ENCODE measurements around the gene PPFIA4.

The PPFIA4 gene

DNA sequence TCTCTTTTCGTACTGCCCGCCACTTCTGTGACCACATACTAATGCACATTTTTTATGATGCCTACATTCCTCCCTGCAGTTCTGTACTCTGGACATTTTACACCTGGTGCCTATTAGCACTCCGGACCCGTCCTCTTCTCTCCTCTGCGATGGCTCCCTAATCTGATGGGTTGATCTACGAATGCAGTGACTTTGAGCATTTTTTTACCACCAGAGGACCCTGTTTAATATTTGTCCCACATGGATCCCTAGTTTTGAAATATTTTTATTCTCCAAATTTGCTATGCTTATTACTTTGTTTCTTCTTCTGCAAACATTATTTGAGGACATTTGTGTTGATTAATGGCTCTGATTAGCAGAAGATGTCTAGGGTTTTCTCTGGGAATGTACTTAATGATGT lies 5.2 kb downstream of the PPFIA4 start:
- TF ChIP-seq ZNF274 (IDR thresholded peaks at IDR 0.05; ENCODE audit: low read depth, low read length): no peak
- no peak overlapping the region for H3K4me3 ChIP-seq (ENCODE audit: low read length)

DNA sequence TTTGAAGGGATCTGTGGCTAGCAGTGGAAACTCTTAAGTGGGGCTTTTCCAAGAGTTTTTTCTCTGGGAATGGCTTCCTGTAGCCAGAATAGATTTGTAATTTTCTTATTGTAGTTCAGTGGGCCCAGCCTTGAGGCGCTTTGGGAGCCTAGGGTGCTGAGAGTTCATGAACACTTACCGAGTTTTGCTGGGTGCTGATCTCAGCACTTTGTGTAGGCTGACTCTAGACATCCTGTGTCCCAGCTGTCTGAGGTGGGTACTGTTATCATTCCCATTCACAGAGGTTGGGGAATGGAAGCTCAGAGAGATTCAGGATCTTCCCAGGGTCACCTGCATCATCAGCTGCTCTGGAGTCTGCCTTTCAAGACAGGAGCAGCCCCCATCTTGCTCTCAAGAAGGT lies 7.0 kb downstream of the PPFIA4 start:
- H3K4me3 ChIP-seq (ENCODE audit: low read length): no peak overlapping the region
- TF ChIP-seq ZNF274 (IDR thresholded peaks at IDR 0.05; ENCODE audit: low read depth, low read length): no peak

DNA sequence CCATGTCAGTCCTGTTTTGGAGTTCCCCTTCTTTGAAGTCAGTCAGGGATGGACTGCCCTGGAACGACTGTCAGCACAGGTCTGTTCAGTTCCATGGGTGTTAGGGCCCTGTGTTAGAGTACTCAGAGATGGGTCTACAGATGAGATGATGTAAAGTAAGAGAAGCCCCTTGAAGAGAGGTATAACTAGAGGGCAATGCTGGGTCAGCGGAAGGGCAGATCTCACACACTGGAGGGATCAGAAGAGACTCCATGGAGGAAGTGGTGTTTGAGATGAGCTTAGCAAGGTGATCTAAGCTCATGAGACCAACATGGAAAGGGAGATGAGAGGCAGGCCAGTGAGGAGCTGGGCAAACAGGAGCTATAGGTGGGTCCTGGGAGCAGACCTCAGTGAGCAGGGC lies 7.6 kb downstream of the PPFIA4 start:
- TF ChIP-seq ZNF274 (IDR thresholded peaks at IDR 0.05; ENCODE audit: low read depth, low read length): no peak

DNA sequence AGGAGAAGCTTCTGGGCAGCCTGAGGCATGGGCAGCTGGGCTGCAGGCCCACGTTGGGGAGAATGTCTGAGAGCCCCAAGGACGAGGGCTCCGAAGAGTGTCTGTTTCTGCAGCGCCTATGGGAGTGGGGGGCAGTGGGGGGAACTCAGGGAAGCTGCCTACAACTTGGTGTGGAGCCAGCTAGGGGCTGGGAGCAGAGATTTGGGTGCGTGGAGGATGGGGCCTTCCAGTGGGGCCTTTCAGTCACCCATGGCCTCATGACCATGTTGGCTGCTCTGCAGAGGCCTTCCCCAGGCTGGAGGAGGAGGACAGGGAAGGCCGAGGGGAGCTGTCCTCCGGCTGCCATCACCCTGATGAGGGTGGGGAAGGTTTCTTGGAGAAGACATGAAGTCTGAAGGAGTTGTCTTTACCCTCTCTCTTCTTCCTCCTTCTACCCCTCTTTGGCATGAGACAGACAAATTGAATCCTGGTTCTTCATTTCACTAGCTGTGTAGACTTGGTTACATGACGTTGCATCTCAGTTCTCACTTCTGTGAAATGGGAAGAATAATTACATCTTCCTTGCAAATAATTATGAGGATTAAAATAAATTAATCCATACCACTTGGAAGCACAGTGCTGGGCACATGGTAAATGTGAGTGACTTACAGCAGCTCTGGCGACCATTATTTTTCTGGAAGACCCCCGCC lies 8.3 kb downstream of the PPFIA4 start:
- TF ChIP-seq ZNF274 (IDR thresholded peaks at IDR 0.05; ENCODE audit: low read depth, low read length): no peak

More for the DNA sequence above, 7.6 kb downstream of the PPFIA4 start:
- H3K4me3 ChIP-seq (ENCODE audit: low read length): no peak overlapping the region

DNA sequence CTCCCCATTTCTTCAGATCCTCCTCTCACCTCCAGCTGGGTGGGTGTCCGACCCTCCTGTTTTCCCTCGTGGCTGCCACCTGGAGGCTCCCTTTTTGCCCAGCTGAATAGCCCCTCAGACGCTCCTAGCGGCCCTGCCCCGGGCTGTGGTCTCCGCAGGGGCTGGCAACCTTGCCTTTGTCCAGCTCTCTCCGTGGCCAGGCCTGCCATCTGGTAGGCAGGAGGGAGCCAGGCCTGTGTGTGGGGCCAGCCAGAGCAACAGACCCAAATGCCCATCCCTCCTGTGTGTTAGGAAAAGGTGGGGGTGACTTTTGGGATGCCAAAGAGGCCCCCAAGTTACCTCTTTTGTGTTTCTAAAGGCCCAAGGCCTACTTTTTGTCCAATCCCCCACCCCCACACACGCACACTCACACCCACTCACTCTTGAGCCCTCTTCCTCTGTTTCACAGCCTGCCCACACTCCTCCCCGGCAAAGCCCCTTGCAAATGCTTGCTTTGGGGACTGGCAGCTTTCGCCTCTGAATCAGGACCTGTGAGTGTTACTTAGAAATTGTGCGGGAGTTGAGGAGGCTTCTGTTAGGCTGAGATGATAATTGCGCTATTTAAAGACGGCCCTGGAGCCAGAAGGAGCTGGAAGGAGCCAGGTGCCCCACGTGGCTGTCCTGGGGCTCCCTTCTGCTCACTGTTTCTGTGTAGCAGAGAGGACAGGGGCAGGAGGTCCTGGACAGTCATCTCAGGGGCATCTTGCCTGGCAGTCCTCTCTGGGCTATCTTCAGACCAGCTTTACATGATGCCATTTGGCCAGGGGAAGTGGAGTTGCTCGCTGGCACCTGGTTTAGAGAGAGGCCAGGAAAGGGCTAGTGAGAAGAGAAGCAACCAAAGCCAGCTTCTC lies 9.1 kb downstream of the PPFIA4 start:
- no peak overlapping the region for H3K4me3 ChIP-seq (ENCODE audit: low read length)
- no peak for TF ChIP-seq ZNF274 (IDR thresholded peaks at IDR 0.05; ENCODE audit: low read depth, low read length)

More for the DNA sequence above, 8.3 kb downstream of the PPFIA4 start:
- no peak overlapping the region for H3K4me3 ChIP-seq (ENCODE audit: low read length)

DNA sequence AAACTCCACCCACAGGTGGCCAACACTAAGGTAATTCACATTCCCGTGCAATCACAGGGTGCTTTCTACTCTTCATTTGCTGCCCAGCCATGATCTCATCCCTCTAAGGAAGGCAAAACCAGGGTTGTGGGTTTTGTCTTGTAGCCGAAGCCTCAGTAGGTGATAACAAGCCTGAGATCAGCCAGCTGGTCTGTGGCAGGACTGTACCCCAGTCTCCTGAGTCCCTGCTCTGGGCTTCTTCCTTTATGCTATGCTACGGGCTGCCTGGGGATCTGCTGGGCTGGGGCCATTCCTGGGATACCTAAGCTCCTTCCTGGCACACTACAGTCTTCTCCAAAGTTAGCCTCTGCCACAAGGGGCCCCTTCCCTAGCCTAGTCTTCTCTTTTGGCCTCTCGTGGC lies 9.8 kb downstream of the PPFIA4 start:
- no peak overlapping the region for H3K4me3 ChIP-seq (ENCODE audit: low read length)
- TF ChIP-seq ZNF274 (IDR thresholded peaks at IDR 0.05; ENCODE audit: low read depth, low read length): no peak

DNA sequence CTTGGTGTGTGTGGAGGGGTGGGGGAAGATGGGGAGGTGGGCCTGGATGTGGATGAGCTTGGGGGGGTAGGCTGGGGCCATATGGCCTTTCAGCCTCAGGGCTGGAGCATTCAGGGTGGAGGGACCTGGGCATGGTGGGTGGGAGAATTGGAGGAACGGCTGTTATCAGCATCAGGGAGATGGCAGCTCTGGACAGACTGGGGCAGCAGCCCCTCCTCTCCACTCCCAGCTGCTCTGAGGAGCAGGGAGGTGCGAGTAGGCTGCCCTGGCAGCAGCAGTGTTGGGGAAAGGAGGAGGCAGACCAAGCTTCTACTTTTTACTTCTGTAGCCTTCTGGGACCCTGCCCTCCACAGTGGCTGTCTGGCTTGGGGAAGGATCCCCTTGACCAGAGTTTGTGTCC lies 10.2 kb downstream of the PPFIA4 start:
- TF ChIP-seq ZNF274 (IDR thresholded peaks at IDR 0.05; ENCODE audit: low read depth, low read length): no peak
- no peak overlapping the region for H3K4me3 ChIP-seq (ENCODE audit: low read length)

DNA sequence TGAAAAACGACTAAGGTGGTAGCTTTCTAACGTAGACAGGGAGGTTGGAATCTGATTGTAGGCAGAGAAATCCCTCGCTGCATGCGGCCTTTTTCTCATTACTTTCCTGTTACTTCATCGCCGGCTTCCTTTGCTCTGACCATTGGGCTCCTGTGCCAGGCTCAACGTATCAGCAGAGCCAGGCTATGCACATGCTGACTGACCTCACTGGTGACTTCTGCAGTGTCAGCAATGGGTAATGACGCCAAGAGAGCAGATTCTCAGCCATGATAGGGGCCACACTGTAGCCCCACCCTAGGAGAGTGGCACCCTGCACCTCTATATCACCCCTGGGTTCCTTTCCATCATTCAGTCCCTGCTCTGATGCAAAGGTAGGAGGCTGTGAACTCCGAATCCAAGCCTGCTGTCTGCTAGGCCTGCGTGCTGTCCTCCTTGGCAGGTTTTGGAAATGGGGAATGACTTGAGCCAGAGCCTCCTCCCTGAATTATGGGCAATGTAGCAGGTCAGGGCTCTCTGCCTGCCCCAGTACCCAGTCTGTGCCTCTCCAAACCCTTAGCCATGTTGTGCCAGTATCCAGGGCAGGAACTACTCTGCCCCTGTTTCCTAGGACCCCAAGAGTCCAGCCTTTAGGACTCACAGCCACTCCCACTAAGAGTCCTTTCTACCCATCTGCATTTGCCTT lies 11.4 kb downstream of the PPFIA4 start:
- H3K4me3 ChIP-seq (ENCODE audit: low read length): no peak overlapping the region
- TF ChIP-seq ZNF274 (IDR thresholded peaks at IDR 0.05; ENCODE audit: low read depth, low read length): no peak

DNA sequence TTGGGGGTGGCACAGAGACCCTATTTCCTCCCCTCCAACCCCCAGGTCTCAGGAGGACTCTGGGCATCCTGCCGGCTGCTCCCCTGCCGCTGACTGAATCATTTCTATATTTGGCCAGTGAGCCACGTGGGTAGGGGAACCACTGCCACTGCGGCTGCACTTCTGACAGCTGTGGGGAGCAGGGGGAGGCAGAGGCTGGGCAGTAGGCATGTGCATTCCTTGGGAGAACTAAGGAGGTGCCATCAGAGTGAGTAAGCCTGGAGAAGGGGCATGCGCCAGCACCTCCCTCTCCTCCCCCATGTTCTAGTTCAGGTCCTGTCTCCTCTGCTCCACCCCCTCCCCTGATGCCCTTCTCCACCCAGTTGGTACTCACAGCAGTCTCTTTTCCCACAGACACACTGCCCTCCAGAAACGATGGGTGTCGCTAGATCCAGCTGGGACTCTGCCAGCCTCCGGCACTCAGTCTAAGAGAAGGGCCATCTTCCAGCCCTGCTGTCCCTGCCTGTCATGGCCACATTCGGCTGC lies 12.0 kb downstream of the PPFIA4 start:
- no peak overlapping the region for H3K4me3 ChIP-seq (ENCODE audit: low read length)
- TF ChIP-seq ZNF274 (IDR thresholded peaks at IDR 0.05; ENCODE audit: low read depth, low read length): no peak

DNA sequence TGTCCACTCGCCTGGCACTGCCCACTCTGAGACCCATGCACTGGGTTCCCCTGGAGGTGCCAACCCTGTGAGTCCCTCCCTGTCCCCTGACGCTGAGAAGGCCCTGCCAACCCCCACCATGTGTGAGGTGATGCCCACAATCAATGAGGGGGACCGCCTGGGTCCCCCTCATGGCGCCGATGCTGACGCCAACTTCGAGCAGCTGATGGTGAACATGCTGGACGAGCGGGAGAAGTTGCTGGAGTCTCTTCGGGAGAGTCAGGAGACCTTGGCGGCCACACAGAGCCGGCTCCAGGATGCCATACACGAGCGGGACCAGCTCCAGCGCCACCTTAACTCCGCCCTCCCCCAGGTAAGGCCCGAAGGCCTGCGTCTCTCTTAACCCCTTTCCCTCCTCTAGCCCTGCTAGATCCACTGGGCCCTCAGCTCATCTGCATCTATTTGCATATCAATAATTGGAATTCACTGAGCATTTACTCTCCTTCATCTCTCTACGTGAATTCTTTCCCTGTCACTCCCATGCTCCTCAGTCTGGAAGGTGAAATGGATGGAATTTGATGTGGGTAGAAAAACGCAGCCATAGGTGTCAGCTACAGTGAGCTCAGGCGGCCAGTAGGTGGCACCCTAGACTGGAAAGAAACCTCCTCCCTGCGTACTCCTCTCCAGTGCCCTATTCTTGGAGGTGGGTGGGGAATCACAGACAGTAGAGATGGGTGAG lies 12.8 kb downstream of the PPFIA4 start:
- TF ChIP-seq ZNF274 (IDR thresholded peaks at IDR 0.05; ENCODE audit: low read depth, low read length): no peak
- H3K4me3 ChIP-seq (ENCODE audit: low read length): no peak overlapping the region

DNA sequence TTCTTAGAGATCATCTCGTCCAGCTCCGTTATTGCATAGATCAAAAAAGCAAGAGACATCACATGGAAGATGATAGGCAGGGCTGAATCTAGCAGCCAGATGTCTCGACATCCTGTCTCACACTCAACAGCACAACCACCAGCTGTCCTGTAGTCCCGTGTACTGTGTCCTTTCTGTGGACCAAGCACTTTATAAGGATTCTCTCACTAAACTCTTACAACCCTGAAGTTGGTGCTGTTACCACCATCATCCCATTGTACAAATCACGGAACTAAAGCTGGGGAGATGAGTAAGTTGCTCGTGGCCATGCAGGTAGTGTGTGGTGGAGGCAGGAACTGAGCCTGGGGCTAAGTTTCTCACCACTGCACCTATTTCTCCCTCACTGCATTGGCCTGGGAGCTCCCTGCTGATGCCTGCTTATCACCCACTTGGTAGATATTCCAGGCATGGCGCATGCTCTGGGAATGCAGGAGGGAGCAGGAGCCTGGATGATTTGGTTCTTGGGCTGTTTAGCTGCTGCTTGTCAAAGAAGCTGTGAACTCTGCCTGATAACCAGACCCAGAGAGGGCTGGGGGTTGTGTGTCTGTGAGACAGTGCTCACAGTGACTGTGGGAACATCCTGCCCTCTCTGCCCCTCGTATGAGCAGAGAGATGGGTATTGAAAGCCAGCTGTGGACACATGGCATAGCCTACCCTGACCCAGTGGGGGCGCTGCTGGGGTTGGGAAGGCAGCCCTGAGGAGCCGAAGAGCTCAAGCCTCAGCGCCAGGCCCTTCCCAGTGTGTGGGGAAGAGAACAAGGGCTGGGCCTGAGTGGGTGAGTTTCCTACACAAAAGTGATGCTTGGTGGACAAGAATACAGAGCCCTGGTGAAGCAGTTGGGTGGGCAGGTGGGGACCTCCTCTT lies 13.6 kb downstream of the PPFIA4 start:
- H3K4me3 ChIP-seq (ENCODE audit: low read length): no peak overlapping the region

DNA sequence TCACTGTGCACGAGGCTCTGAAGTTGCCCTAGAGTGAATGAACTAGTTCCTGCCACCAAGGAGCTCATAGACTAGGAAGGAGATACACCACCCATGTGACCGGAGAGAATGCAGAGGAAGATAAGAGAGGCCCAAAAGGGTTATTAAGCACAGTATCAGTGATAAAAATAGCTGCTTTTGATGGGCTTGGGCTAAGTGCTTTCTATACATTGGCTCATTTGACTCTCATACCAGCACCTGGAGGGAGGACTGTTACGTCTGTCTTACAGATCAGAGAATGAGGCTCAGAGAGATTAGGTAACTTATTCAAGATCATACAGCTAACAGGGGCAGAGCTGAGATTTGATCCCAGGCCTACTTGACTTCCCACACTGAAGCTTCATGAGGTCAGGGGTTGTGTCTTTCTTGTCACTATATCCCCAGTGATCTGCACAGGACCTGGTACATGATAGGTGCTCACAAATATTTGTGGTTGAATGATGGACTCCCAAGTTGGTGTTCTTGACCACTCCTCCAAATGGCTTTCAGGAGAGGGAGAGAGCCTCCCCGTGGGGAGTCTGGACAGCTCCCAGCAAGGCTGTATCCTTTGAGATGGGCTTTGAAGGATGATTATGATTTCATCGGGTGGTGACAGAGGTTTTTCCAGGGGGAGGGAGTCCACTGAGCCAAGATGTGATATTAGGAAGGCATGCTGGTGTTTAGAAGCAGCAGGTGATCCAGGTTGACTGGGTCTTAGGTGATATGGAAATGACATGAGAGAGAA lies 14.4 kb downstream of the PPFIA4 start:
- TF ChIP-seq ZNF274 (IDR thresholded peaks at IDR 0.05; ENCODE audit: low read depth, low read length): no peak

More for the DNA sequence above, 13.6 kb downstream of the PPFIA4 start:
- TF ChIP-seq ZNF274 (IDR thresholded peaks at IDR 0.05; ENCODE audit: low read depth, low read length): no peak

More for the DNA sequence above, 14.4 kb downstream of the PPFIA4 start:
- H3K4me3 ChIP-seq (ENCODE audit: low read length): no peak overlapping the region
